Kidney capillary endothelial cell (primary cell): Measurements from ENCODE around the gene CPNE5.
"Not testable (repeated sequence)": the region's sequence is repeated elsewhere in the genome, so short reads cannot be mapped to it uniquely, and the experiment has no call there.

Experiments
- DNase-seq: peaks from one replicate; pipeline ENCODE4 v3.0.0-alpha.2; 2018; ENCODE audit warnings: low spot score

The CPNE5 gene

GRCh38 chr6:36815962-36816735, 23.1 kb downstream of the CPNE5 start:
- no peak for DNase-seq

DNA sequence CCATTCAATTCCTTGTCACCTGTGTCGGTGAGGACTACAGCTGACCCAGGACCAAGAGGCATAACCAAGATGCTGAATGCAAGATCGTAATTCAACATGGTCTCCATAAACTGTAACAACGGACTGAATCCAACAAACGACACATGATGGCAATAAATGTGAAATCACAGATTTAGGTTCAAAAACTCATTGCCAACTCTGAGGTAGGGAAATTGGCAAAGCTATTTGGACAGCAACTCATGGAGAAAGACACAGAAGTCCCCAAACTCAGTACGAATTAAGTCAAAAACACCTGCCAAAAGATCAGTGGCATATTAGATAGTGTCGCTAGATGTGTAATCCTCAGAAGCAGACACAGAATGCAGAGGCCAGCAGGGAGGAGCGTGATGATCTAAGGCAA, 25.0 kb downstream of the CPNE5 start:
- no peak for DNase-seq

DNA sequence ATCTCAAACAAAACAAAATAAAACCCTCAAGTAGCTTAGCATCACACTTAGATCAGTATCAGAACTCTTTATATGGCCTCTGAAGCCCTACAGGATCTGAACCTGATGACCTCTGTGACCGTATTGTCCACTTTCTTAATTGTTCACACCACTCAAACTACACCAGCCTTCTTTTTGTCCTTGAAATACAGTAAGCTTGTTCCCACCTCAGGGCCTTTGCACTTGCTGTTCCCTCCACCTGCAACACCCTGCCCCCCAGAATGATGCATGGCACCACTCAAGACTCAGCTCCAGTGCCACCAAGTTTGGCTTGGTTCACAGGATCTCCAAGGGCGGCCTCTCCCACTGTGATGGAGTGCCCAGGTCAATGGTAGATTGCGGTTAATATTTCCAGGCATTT, 25.7 kb downstream of the CPNE5 start:
- no peak for DNase-seq

DNA sequence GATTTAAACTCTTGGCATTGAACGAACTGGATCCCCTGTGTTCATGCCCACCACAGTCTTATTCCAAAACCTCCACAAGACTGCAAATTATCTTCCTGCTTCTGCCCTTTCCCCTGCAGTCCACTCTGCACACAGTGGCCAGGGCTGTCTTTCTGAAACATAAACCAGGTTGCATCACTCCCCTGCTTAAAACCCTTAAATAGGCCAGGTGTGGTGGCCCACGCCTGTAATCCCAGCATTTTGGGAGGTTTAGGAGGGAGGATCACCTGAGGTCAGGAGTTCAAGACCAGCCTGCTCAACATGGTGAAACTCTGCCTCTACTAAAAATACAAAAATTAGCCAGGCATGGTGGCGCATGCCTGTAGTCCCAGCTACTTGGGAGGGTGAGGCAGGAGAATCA, 26.2 kb downstream of the CPNE5 start:
- DNase-seq = not testable (repeated sequence)

DNA sequence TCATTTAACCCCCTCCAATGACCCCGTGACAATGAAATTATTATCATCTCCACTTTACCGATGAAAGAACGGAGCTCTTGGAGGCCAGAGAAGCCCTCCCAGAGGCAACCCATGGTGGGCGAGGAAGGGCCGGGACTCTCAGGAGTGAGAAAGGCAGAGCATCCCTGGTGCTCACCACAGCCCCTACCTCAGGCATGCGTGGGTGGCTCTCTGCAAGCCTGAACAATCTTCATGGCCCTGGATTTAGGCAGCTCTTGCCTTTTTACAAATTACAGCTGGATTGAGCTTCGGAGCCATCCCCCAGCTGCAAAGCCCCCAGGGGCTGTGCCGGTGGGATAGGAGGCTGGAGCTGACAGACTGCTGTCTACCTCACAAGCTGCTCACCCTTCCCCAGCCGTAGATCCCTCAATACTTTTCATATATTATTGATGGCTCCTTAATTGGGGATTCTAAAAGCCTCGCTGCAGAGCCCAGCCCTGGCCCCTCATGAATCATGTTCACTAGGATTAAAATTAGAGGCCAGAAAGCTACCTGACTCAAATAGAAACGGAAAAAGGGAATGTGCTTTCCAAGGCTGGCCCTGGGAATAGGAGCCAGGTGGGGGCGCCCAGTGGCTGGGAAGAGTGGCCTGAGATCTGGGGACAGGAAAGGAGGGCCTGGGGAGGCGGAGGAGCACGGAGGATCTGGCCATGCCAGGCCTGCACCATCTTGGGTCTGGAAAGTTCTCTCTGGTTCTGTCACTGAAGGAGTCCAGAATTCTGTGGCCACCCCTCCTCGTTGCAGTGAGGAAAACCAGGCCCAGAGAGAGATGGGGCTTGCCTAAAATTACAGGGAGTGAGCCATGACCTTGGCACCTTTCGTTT, 29.1 kb downstream of the CPNE5 start:
- DNase-seq = no peak

- no peak for DNase-seq
Measured at GRCh38 chr6:36809156-36809555, 30.1 kb downstream of the CPNE5 start.

- DNase-seq = no peak
Measured at GRCh38 chr6:36808634-36809033, 30.6 kb downstream of the CPNE5 start.

- no peak for DNase-seq
Measured at GRCh38 chr6:36807750-36808149, 31.5 kb downstream of the CPNE5 start.

DNA sequence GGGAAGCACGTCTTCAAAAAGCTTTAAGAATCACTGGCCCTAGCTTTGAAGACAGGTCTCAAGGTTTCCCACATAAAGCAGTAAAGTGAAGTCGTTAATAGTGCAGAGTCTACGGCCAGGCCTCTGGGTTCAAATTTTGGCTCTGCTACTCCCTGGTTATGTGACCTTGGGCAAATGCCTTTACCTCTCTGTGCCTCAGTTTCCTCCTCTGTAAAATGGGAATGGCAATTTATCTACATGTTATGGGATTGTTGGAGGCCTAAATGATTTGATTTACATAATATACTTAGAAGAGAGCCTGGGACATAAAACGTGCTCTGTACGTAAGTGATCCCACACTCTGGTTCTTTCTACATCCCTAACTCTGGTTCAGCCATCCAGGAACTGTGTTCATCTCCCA, 32.1 kb downstream of the CPNE5 start:
- no peak for DNase-seq

GRCh38 chr6:36805917-36806316, 33.3 kb downstream of the CPNE5 start:
- DNase-seq = no peak

GRCh38 chr6:36805096-36805797, 34.0 kb downstream of the CPNE5 start:
- no peak for DNase-seq

DNA sequence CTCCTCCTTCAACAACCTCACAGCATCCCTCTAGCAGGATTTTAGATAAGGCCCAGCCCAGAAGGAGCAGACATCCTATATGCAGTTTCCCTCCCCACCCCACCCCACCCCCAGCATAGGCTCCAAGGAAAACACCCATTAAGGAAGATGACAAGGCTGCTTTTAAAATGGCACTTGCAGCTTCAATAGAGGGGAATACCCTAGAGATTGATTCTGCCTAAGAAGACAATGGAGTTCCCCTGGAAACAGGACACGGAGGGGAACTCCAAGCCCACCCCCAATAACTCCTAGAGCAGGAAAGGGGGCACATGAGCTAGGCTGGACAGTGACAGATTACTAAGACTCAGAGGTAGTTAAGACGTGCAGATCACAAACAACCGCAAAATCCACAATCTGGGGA, 34.7 kb downstream of the CPNE5 start:
- no peak for DNase-seq

DNA sequence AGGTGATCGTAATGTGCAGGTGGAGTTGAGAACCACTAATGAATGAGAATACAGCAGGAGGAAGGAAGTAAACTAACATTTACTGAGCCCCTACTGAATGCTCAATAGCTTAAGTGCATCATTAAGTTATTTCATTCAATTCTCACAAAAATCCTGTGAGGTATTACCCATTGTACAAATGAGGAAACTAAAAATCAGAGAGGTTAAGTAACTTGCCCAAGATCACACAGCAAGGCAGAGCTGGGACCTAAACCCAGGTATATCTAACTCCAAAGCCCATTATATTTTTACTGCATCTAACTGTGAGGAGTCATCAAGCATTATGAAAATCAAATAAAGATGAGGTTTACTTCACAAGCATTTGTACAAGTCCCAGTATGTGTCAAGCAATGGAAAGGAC, 35.3 kb downstream of the CPNE5 start:
- no peak for DNase-seq

DNA sequence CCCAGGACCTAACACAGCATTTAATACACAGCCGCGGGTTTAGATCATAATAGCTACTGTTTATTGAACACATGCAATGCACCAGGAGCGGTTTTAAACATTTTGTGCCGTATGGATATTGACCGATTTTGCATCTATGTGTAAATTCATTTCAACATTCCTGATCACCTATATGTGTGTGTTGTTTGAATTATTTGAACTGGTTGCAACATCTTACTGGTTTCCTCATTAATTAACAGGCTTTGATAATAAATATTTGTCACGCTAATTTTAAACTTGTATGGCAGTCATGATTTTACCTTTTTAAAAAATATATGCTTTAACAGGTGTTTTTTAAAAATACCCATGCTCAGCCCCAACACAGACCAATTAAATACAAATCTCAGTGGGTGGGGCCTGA, 35.8 kb downstream of the CPNE5 start:
- no peak for DNase-seq

DNA sequence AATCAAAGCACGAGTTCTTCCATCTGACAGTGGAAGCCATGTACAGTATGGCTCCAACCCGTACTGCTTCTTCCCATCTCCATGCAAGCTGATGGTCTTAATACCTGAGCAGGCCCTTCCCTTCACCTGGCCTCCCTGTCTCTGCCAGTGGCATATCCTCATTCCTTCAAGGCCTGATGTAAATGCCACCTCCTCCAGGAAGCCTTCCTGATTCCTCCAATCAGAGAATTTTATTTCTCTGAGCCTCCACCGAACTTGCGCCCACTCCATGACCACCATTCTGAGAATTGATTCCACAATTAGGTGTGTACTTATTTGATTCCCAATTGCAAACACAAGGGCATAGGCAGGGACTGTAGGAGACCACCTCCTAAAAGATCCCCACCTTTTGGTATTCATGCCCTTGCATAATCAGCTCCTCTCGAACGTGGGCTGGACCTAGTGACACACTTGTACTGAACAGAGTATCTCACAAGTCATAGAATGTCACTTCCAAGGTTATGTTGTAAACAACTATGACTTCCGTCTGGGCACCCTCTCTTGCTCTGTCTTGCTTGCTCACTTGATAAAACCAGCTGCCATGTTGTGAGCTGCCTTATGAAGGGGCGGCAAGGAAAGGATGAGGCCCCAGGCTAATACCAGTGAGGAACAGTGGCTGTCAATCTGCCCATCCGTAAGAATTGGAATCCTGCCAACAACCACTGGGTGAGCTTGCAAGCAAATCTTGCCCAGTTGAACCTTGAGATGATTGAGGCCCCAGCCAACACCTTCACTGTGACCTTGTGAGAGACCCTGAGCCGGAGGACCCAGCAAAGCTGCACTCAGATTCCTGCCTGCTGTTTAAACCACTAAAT, 38.8 kb downstream of the CPNE5 start:
- DNase-seq = no peak

GRCh38 chr6:36798852-36799251, 40.4 kb downstream of the CPNE5 start:
- no peak for DNase-seq

- no peak for DNase-seq
Measured at GRCh38 chr6:36797653-36798052, 41.6 kb downstream of the CPNE5 start.

DNA sequence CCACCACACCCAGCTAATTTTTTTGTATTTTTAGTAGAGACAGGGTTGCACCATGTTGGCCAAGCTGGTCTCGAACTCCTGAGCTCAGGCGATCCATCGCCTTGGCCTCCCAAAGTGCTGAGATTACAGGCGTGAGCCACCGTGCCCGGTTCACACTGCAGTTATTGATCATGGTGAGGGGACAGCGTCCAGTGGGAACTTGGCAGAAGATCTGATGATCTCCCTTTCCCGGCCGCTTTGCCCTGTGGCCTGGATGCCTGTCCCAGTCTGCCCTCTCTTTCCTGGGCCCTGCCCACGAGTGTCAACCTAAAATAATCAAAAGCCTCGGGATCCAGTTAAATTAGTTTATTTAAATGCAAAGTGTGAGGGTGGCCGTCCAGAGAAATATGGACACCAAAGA, 42.2 kb downstream of the CPNE5 start:
- DNase-seq = no peak

DNA sequence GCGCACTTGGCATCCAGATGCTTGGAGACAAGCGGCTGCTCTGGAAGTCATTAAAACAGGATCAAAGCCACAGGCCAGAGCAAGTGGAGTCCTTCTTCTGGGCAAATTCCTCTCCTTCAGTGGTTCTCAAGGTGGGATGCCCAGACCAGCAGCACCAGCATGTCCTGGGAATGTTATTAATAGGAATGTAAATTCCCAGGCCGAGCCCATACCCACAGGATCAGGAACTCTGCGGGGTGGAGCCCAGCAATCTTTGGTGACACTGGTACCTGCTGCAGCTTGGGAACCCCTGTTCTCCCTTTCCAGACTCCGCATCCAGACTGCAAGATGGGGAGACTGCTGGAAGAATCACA, 44.6 kb downstream of the CPNE5 start:
- no peak for DNase-seq

DNA sequence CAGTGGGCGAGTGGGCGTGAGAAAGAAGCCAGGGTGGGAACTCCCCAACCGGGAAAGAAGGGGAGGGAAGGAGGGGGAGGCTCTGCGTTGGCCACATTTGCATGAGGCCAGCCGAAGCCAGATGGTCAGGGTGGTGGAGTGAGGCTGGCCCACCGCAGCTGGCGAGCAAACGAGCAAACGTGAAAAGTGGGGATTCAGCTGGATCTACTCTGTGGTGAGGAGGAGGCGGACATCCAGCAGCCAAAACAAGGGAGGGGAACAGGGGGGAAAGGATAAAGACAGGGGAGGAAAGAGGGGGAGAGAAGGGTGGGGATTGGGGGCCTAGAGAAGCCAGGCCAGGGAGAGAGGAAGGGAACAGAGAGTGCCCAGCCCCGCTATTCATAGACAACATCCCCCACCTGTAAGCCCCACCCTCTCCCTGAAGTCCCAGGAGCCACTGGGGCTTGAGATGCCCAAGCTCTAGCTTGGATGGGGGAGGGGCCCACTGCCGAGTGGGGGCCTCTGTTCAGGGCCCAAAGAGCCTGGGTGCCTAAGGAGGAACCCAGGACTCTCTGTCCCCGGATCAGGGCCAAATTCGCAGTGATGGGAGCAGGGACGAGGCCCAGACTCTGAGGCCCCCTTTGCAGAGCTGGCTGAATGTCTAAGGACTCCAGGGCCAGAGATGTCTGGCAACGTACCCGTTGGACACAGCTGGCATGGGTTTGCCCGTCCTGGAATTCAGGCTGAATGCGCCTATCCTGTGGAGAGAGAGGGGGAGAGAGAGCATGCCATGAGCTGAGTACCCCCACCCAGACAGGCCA, 45.1 kb downstream of the CPNE5 start:
- DNase-seq = no peak

DNA sequence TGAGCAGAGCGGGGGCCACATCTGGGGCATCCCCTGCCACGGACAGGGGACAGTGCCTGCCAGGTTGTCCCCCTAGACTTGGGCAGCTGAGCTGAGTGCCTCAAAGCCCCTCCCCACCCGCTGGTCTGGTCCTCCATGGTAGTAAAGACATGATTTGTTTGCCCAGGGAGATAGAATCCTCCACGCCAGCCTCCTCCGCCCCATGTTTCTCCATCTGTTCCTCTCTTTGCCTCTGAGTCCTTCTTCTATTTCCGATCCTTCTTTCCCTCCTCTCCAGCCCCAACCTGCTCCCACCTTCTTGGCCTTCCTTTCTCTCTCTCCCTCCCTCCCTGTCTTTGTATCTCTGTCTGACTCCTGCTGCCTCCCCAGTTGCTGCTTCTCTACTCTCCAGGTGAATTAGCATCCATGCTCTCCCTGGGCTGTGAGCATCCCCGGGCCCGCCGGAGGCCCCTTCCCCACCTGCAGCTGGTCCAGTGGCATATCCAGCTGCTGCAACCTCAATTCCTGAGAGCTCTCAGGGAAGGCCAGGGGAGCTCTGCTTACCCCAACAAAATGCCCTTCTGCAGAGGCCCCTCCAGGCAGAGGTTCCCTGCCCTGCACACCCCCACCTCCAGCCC, 45.8 kb downstream of the CPNE5 start:
- DNase-seq = no peak
